GM21381 (cell line): ENCODE data around the gene TEX12.
A peak's percentile ranks its signal among the peaks of the same experiment; 100 is the strongest.
"Not testable (repeated sequence)": the region's sequence is repeated elsewhere in the genome, so short reads cannot be mapped to it uniquely, and the experiment has no call there.

ENCODE experiments used
- ATAC-seq: cut with Tn5 transposase; IDR thresholded peaks from one replicate; pipeline ENCODE4 v1.9.1; 2021; ENCODE audit warnings: mild to moderate bottlenecking, moderate library complexity; ENCODE audit not compliant: unreplicated experiment

Gene TEX12

GRCh38 chr11:112163875-112164685, 3.1 kb upstream of the TEX12 start, which contains the start of gene IL18:
Gene IL18 (minus strand): TSS chr11:112164094. CDS start chr11:112155053, 9,041 bp downstream.
- ATAC-seq, result no peak

GRCh38 chr11:112165049-112165448, 2.1 kb upstream of the TEX12 start:
- no peak for ATAC-seq

GRCh38 chr11:112166562-112166961, 610 bp upstream of the TEX12 start:
- ATAC-seq, result no peak

- ATAC-seq, result peak; percentile 71
Measured at GRCh38 chr11:112172362-112172994, 5.3 kb downstream of the TEX12 start.

- ATAC-seq, result no peak
Measured at GRCh38 chr11:112173152-112173551, 6.0 kb downstream of the TEX12 start.

GRCh38 chr11:112174789-112175598, 7.8 kb downstream of the TEX12 start, which contains the start of gene BCO2:
Gene BCO2 (plus strand): TSS chr11:112175512. CDS start chr11:112175602, 90 bp downstream.
- ATAC-seq, result no peak

GRCh38 chr11:112175599-112175952, 8.4 kb downstream of the TEX12 start:
- no peak for ATAC-seq

GRCh38 chr11:112176077-112176476, 8.9 kb downstream of the TEX12 start:
- ATAC-seq, result no peak

- ATAC-seq, result no peak
Measured at GRCh38 chr11:112177589-112177988, 10.4 kb downstream of the TEX12 start.

GRCh38 chr11:112178428-112178827, 11.3 kb downstream of the TEX12 start:
- no peak for ATAC-seq

- no peak for ATAC-seq
Measured at GRCh38 chr11:112178936-112179335, 11.8 kb downstream of the TEX12 start.

GRCh38 chr11:112179601-112180000, 12.4 kb downstream of the TEX12 start:
- ATAC-seq, result peak; percentile 79

GRCh38 chr11:112182867-112183266, 15.7 kb downstream of the TEX12 start:
- no peak for ATAC-seq

- no peak for ATAC-seq
Measured at GRCh38 chr11:112185883-112186282, 18.7 kb downstream of the TEX12 start.

GRCh38 chr11:112186304-112186703, 19.1 kb downstream of the TEX12 start:
- no peak for ATAC-seq

- not testable (repeated sequence) for ATAC-seq
Measured at GRCh38 chr11:112195113-112195512, 27.9 kb downstream of the TEX12 start.

- no peak for ATAC-seq
Measured at GRCh38 chr11:112195951-112196351, 28.8 kb downstream of the TEX12 start.

GRCh38 chr11:112196519-112197087, 29.4 kb downstream of the TEX12 start:
- ATAC-seq, result no peak

GRCh38 chr11:112199101-112199500, 31.9 kb downstream of the TEX12 start:
- ATAC-seq, result not testable (repeated sequence)

- ATAC-seq, result no peak
Measured at GRCh38 chr11:112200252-112200651, 33.1 kb downstream of the TEX12 start.

- no peak for ATAC-seq
Measured at GRCh38 chr11:112206071-112206470, 38.9 kb downstream of the TEX12 start.
